GM18499 (cell line): ENCODE data around the gene PLA2G4D.

Experiments used
- ATAC-seq: cut with Tn5 transposase; IDR thresholded peaks from one replicate; pipeline ENCODE4 v1.9.1; 2021; ENCODE audit warnings: moderate number of reproducible peaks; ENCODE audit not compliant: insufficient read depth, unreplicated experiment

PLA2G4D gene

DNA sequence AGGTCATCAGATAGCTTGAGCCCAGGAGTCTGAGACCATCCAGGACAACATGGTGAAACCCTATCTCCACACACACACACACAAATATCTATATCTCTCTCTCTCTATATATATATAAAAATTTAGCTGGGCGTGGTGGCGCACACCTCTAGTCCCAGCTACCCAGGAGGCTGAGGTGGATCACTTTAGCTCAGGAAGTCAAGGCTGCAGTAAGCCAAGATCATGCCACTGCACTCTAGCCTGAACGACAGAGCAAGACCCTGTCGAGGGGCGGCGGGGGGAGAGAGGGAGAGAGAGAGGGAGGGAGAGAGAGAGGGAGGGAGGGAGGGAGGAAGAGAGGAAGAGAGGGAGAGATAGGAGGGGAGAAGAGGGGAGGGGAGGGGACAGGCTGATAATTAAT lies 34.1 kb upstream of the PLA2G4D start:
- ATAC-seq, result no peak

DNA sequence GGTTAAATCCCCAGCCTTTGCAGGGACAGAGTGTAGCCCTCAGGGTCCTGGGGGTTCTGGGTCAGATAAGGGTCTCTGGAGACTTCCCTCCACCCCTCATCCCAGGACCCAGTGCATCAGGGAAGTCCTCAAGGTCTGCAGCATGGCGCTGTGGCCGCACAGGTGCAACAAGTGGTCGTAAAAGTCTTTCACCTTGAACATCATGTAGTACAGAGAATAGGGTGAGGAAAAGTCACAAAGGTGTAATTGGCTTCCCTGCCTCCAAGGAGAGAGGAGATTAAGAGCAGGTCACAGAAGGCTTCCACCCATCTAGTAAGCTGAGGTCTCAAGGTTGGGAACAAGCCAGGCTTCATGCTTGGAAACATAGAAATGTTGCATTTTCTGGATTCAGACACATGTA lies 29.2 kb upstream of the PLA2G4D start:
- no peak for ATAC-seq

DNA sequence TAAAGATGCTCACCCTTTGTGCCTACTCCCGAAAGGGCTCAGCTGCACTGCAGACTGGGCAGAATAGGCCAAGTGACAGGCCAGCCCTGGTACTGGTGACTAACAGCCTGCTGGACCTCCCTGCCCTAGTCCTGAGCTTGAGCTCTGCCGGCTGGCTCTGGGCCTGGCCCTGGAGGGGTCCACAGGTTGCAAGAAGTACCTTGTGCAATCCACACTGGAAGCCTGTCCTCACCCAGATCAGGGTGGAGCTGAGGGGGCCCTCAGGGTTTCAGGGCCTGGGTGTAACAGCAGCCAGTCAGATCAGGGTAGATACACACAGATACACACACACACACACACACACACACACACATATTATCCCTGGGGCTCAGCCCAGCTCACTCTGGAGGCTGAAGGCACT lies 27.3 kb upstream of the PLA2G4D start:
- no peak for ATAC-seq

DNA sequence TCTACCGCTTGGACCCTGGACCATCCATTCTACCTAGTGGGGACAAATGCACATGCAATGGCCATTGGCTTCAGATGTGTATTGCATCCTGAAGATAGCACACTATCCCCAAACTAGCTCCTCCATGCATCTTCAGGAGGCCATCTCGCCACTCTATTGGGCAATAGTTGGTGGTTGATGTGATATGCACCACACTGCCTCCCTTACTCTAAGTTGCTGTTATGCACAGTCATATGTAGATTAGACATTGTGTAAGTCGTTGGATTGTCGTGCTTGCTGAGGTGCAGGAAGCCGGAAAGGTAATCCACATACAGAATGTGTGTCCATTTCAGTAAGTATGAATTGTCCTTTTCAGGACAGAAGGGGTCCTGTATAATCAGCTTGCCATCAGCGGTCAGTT lies 26.7 kb upstream of the PLA2G4D start:
- no peak for ATAC-seq

DNA sequence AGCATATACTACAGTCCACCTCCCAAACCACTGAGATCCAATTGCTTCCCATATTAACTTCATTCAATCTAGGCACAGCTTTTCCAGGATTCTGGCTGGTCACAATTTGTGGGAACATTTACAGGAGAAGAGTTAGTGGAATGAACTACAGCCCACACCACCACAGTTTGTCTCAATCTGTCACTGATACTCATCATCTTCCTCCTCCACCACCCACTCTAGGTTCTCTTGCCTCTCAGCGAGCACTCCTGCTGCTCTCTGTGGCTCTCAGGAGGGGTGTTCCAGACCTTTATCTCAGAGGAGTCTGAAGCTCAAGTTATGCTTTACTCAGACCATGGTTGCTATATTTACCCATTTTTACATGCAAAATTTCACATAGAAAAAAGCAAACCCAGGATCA lies 25.9 kb upstream of the PLA2G4D start:
- ATAC-seq, result no peak

DNA sequence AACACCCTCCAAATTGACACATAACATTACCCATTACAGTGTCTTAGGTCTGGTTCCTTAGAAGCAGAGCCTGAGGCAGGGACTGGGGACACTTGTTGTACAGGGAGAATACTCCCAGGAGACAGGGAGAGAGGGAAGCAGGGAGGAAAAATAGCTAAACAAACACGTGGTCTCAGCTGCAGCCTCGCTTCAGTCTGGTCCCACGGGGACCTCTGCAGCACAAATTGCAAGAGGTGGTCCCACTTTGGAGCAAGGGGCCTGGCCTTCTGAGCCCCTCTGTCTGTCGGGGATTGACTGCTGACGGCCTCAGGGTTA lies 25.0 kb upstream of the PLA2G4D start:
- ATAC-seq, result no peak

DNA sequence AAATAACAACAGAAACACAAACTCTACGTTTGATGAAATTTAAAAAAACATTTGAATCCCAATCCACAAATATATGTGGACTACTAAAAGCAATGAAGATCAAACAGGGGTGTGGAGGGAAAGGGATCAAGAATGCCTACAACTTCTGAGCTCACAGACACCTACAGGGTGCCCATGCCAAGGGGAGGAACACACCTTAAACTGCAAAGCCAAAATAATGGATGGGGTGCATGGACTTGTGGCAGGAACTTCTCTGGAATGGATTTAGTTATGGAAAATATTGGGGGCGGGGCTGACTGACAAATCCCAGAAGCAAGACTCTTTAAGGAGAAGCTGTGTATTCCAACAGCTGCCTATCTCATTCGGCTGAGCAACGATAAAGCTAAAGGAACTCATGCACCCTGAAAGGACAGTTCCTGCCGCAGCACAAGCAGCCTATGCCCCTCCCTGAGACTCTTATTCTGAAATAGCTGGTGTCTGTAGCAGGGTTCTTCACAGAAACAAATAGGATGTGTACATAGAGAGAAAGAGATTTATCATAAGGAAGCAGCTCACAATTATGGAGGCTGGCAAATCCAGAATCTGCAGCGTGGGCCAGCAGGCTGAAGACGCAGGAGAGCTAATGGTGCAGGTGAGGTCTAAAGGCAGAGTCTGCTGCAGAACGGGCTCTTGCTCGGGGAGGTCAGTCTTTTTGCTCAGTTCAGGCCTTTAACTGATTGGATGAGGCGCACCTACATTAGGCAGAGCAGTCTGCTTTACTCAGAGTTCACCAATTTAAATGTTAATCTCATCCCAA lies 24.5 kb upstream of the PLA2G4D start:
- no peak for ATAC-seq

DNA sequence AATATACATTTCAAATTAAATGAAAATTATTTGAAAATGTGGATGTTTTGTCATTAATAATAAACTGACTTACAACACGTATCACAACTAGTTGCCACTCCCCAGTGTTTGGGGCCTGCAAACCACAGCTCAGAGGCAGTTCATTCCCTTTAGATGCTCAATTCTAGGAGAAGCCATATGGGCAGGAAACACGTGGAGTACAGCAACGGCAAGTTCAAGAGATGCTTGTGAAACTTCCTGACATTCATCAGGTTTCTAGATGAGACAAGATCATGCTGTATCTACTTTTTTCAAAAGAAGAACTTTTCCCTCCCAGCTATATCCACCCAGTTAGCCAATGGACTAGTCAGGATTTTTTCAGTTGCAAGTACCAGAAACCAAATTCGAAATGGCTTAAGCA lies 17.6 kb upstream of the PLA2G4D start:
- ATAC-seq, result no peak

DNA sequence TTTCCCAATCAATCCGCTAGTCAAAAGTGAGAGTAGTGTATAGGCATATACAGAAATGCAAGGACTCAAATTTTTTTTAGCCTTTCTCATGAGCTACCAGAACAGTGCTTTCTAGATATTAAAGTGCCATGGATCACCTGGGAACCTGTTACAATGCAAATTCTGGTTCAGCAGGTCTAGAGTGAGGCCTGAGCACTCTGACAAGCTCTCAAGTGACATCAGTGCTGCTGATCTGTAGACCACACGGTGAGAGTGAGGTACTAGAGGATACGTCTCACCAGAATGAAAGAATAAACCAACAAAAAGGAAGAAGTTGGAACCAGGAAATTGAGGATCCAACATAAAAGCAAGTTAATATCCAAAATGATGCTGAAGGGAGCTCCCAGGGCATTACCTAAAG lies 16.0 kb upstream of the PLA2G4D start:
- ATAC-seq, result no peak

DNA sequence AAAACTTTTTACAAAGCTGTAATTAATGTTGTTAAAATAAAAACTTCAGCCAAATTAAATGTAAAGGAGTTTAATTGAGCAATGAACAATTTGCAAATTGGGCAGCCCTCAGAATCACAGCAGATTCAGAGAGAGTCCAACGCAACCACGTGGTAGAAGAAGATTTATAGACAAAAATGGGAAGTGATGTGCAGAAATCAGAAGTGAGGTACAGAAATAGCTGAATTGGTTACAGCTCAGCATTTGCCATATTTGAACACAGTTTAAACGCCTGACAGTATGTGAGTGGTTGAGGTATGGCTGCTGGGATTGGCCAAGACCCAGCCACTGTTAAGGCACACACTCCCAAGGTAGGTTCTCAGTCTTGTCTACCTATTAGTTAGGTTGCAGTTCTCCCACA lies 14.4 kb upstream of the PLA2G4D start:
- no peak for ATAC-seq

DNA sequence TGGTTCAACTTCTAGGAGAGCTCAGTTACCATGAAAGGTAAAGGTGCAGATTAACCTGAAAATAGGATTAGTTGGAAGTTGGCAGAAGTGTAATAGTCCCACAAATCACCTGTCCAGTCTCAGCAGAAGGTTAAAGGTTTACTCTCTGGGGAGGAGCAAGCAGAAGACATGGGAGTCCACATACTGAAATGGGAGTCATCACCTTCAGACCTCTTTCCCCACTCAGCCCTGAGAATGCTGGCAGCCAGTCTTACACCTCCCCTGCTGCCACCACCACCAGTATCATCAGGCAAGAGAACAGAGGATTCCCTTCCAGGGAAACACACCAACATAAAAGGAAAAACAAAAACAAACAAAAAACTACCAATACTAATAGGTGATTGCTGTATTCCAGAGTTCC lies 13.8 kb upstream of the PLA2G4D start:
- no peak for ATAC-seq

DNA sequence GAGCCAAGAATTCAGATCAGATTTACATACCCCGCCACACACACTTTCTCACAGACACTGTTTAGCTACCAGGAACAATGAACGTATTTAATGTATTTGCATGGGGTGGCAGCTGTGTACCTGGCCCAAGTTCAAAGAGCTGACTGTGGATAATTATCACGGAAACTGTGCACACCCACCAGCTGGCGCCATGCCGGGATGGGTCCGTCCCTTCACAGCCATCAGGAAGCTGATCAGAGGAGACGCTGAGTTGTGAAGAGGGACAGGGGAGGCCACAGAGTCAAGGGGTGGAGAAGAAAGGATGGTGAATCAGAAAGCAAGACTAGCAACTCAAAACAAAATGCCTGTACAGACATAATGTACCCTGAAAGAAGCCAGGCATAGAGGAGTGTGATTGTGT lies 13.1 kb upstream of the PLA2G4D start:
- no peak for ATAC-seq

DNA sequence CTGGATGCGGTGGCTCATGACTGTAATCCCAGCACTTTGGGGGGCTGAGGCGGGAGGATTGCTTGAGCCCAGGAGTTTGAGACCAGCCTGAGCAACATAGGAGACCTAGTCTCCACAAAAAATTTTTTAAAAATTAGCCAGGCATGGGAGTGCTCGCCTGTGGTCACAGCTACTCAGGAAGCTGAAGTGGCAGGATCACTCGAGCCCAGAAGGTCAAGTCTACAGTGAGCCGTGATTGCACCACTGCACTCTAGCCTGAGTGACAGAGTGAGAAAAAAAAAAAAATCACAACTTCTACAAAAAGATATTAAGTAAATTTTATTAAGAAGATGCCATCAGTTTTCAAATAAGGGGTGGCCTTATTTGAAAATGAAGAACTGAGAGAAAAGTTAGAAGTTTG lies 11.9 kb upstream of the PLA2G4D start:
- no peak for ATAC-seq

DNA sequence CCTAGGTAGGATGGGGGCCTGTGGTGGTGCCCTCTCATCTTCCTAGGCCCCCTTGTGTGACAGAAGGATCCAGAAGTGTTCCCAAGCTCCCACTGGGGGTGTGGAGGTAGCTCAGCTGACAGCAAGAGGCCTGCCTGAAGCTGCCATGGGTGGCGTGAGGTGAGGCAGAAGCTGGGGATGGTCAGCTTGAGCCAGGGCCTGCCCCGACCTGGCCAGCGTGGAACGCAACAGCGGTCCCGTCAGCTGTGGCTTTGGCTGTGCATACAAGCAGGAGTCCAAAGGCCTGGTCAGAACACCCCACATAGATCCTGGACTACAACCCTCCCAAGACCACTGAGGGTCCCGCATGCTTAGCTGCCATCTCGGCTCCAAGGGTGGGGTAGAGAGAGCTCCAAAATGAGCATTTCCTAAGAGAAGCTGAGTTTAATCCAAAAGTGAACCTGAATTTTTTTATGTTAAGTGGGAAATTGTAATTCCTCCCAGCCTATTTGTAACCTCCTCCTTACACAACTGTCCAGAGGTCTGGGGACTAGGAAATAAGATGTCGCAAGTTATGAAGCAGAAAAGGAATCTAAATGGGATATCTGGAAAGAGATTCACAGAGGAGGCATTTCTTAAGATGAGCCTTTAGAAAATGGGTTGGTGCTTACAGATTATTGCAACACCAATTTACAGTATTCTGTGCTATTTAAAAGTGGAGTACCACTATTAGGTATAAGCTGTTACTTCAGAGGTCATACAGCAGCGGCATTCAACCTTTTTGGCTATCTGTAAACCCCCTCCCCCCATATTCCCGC lies 9.9 kb upstream of the PLA2G4D start:
- ATAC-seq, result no peak

DNA sequence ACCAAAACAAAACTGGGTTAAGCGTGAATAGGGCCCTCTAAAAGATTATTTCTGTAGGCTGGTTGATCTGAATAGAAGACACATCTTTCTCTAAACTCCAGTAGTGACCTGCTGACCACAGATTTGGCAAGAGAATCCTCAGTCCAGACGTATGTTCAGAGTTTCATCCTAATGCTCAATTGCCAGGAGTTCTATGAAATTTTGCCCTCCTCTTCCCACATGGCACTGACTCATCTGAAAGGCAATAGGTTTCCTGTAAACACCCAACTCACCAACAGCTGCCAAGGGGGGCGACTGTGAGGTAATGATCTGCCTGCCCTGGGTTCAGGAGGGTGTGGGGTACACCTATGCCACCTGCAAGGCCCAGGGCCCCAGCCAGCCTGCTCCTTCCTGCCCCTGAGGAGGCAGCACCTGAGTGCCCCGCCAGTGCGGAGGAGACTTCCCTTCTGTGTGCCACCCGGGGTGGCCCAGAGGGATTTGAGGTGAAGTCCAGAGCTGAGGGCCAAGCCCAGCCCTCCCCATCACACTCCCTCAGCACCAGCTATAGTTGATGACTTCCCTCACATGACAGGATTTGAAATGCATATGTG lies 8.4 kb upstream of the PLA2G4D start:
- ATAC-seq, result no peak

DNA sequence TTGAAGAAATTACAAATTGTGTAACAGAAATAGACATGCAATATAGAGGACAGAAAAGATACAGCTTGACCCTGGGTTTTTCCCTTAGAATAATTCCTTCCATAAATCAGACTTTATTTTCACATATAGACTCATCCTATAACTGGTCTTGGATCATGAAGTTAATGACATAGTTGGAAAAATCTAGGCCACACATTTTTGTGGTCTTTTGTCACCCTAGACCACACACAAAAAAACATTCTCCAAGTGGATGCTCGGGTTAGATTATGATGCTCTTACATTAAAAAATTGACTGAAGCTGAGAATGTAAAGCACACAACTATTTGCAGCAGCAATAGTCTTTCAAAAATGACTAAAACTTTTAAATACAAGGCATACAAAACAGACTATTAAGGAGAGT lies 7.5 kb upstream of the PLA2G4D start:
- no peak for ATAC-seq

DNA sequence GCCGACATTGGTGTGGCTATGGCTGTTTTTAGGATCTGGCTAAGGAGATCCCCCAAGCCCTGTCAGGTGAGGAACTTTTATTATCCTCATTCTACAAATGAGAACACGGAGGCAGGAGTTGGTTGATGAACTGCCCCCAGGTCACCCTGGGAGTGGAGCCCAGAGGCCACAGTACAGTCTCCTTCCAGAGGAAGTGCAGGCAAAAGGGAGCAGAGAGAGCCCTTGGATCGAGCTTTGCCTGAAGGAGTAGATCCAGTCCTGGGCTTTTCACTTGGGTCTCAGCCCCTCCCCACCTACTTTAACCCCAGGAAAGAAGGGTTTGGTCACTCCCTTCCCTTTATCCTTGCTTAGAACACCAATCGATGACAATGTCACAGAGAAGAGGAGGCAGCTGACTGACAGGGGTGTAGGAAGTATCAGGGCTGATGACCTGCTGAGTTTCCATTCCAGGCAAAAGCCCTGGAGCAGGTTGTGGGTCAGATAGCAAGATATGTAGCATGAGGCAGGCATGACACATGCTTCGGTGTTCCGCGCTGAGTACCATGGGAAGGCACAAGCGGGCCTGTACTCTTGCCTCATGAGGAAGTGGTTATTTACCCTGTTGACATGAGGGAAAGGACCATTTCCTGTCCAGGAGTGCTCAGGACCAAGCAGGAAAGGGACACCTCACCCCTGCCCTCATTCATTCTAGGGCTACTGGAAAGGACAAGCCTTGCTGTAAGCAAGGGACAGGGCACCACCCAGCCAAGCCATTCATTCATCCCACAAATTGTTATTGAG lies 5.8 kb upstream of the PLA2G4D start:
- ATAC-seq, result no peak

DNA sequence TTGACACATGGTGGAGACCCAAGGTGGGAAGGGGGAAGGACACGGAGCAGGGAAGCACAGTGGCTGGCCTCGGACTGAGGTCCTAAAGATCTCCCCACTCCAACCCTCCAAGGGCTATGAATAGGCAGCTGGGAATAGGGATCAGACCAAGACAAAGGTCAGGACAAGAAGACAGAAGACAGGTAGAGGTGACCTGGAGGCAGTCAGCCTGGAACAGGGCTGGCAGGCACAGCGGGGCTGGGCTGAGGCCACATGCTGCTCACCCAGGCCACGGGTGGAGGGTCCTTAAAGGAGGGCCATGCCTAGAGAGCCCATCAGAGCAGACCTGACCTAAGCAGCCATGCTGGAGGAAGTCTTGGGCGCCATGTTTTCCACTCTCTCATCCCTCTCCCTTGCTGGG lies 2.7 kb upstream of the PLA2G4D start:
- no peak for ATAC-seq

DNA sequence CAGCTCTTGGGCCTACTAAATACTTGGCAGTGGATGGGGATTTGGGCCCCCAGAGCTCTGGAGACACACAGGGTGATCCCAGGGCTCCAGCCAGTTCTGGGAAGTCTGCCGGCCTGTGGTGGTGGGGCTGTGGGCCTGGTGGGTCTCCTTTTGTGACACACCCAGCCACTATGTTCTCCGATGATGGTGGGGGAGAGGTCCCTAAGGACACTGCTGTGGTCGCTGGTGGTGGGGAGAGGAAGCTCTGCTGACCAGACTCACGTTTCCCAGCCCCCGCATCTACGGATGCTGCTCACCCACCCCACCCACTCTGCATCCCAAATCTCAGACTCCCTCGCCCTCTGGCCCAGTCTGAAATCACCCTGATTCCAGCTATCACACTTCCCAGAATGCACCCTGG lies 396 bp downstream of the PLA2G4D start:
- ATAC-seq, result no peak

DNA sequence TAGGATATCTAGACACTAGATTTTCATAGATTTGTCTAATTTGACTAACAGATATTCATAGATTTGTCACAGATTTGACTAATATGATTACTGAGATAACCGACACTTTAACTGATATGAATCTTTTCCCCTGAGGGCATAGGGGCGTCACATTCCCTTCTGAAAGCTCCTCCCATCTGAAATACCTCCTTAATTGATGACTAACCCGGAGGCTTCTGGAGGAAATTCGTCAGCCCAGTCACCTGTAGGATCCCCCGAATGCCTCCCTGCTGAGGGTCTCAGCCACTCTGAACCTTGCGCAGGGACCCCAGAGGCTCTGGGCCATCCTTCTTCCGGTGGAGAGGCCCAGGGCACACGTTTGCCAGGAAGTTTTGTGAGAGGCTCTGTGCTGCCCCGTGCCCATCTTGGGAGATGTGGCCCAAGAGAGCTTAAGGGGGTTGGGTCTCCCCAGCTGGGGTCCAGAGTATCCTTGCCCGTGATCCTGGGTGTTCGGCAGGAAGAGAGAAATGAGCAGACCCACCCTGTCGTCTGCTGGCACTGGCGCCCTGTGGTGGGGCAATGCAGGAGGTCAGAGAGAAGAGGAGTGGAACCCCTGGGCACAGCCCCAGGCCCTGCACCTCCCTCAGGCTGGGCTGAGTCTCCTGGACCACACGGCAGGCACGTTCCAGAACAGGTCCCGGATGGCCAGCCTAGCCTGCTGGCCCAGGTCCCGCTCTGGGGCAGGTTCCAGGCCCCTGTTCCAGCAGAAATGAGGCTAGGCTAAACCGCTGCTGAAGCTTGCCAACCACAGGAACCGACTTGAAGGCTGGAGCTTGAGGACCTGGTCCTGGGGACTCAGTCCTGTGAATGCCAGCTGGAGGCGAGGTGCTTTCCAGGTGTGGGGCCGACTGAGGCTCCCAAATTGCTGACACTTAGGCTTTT lies 1.7 kb downstream of the PLA2G4D start:
- ATAC-seq, result no peak
